Renal pelvis (tissue), 3 donors: ENCODE data around the gene SFRP4. TPM values are rescaled to one million over a fixed set of nuclear protein-coding genes. Genes with fewer than 3 reads are reported as not detected.

Experiments
- polyA plus RNA-seq, 3 donors: library from polyadenylated mRNA; unstranded; fragments of 120-200 nt; gene quantifications; one replicate each; pipeline ENCODE4 v1.2.1, GENCODE V29; 2013; ENCODE audit not compliant: insufficient read length in 3 of 3

The SFRP4 gene
- polyA plus RNA-seq, 3 donors: 2.1 to 2.4 (median 2.3) TPM

Other genes with a start within 250 kb of the SFRP4 start
- under 1 TPM in 2 of 3 donors, not detected in 1; 0.18 to 0.40 TPM for gene GPR141, start 233.1 kb downstream of the SFRP4 start, polyA plus RNA-seq
- gene NME8, start 68.2 kb downstream of the SFRP4 start, polyA plus RNA-seq: under 1 TPM; 0.11 to 0.53 (median 0.27) TPM
- gene EPDR1, start 3.8 kb upstream of the SFRP4 start, polyA plus RNA-seq: 10 to 100 TPM; 19.0 to 20.0 (median 19.8) TPM